H9 (cell line): ENCODE measurements around the gene PLS3. TPM values are rescaled to one million over a fixed set of nuclear protein-coding genes. Genes with fewer than 3 reads are reported as not detected.

Experiments
- DNase-seq: peaks from one replicate; pipeline ENCODE4 v3.0.0-alpha.2; 2017
- H2AFZ ChIP-seq: one replicate; pipeline ENCODE4 v1.6.1; 2013; ENCODE audit warnings: mild to moderate bottlenecking, low read length, control low read depth, moderate library complexity
- H2AK5ac ChIP-seq: 2 replicates; pipeline ENCODE4 v1.6.1; 2013; ENCODE audit warnings: low read length, control low read depth, mixed read lengths; ENCODE audit not compliant: insufficient read length
- H2BK120ac ChIP-seq: one replicate; pipeline ENCODE4 v1.6.1; 2013; ENCODE audit warnings: low read depth, mild to moderate bottlenecking, low read length, control low read depth, inconsistent platforms; ENCODE audit not compliant: poor library complexity, severe bottlenecking
- H2BK12ac ChIP-seq: 2 replicates; pipeline ENCODE4 v1.6.1; 2013; ENCODE audit warnings: low read length, control low read depth, mixed read lengths, low read depth; ENCODE audit not compliant: insufficient read length
- H2BK15ac ChIP-seq: 2 replicates; pipeline ENCODE4 v1.6.1; 2013; ENCODE audit warnings: low read depth, low read length, control low read depth
- H2BK20ac ChIP-seq: one replicate; pipeline ENCODE4 v1.6.1; 2013; ENCODE audit warnings: low read depth, mild to moderate bottlenecking, low read length, control low read depth, inconsistent platforms; ENCODE audit not compliant: poor library complexity, severe bottlenecking
- H2BK5ac ChIP-seq: 2 replicates; pipeline ENCODE4 v1.6.1; 2013; ENCODE audit warnings: low read length, control low read depth, mixed read lengths; ENCODE audit not compliant: insufficient read length
- H3K14ac ChIP-seq: 2 replicates; pipeline ENCODE4 v1.6.1; 2013; ENCODE audit warnings: low read length, control low read depth; ENCODE audit not compliant: insufficient read depth
- H3K18ac ChIP-seq: 2 replicates; pipeline ENCODE4 v1.6.1; 2013; ENCODE audit warnings: low read depth, mild to moderate bottlenecking, mixed read lengths, low read length, control low read depth; ENCODE audit not compliant: insufficient read length
- H3K23ac ChIP-seq: 2 replicates; pipeline ENCODE4 v1.6.1; 2013; ENCODE audit warnings: low read length, control low read depth, mixed read lengths, low read depth; ENCODE audit not compliant: insufficient read length
- H3K23me2 ChIP-seq: 2 replicates; pipeline ENCODE4 v1.6.1; 2013; ENCODE audit warnings: low read depth, mild to moderate bottlenecking, mixed read lengths, low read length, control low read depth; ENCODE audit not compliant: insufficient read length, poor library complexity, severe bottlenecking
- H3K27ac ChIP-seq: 2 replicates; pipeline ENCODE4 v1.5.1; 2013; ENCODE audit warnings: low read length, control low read depth, mixed read lengths, low read depth; ENCODE audit not compliant: insufficient read length
- H3K27me3 ChIP-seq: 2 replicates; pipeline ENCODE4 v1.6.1; 2013; ENCODE audit warnings: low read length, control low read depth, inconsistent platforms; ENCODE audit not compliant: insufficient read depth
- H3K4ac ChIP-seq: 2 replicates; pipeline ENCODE4 v1.6.1; 2013; ENCODE audit warnings: low read depth, mild to moderate bottlenecking, control low read depth, inconsistent platforms, low read length, moderate library complexity
- H3K4me1 ChIP-seq: 2 replicates; pipeline ENCODE4 v1.6.1; 2013; ENCODE audit warnings: low read length, control low read depth, inconsistent platforms; ENCODE audit not compliant: insufficient read depth
- H3K4me2 ChIP-seq: 2 replicates; pipeline ENCODE4 v1.6.1; 2013; ENCODE audit warnings: low read length, control low read depth, mixed read lengths; ENCODE audit not compliant: insufficient read length, insufficient read depth
- H3K56ac ChIP-seq: 2 replicates; pipeline ENCODE4 v1.6.1; 2013; ENCODE audit warnings: low read depth, mild to moderate bottlenecking, mixed read lengths, low read length, control low read depth; ENCODE audit not compliant: insufficient read length
- H3K79me1 ChIP-seq: 2 replicates; pipeline ENCODE4 v1.6.1; 2013; ENCODE audit warnings: low read depth, mild to moderate bottlenecking, moderate library complexity, low read length, control low read depth, inconsistent platforms; ENCODE audit not compliant: insufficient read depth, poor library complexity, severe bottlenecking
- H3K79me2 ChIP-seq: 2 replicates; pipeline ENCODE4 v1.6.1; 2013; ENCODE audit warnings: low read length, control low read depth, inconsistent platforms; ENCODE audit not compliant: insufficient read depth
- H3K9ac ChIP-seq: 2 replicates; pipeline ENCODE4 v1.6.1; 2013; ENCODE audit warnings: low read length, control low read depth, mixed read lengths; ENCODE audit not compliant: insufficient read length; ENCODE audit errors: extremely low read depth
- H3K9me3 ChIP-seq: one replicate; pipeline ENCODE4 v1.6.1; 2013; ENCODE audit warnings: low read depth, low read length, inconsistent platforms; ENCODE audit not compliant: control insufficient read depth
- H3T11ph ChIP-seq: one replicate; pipeline ENCODE4 v1.6.1; 2013; ENCODE audit warnings: mild to moderate bottlenecking, low read length, control low read depth, inconsistent platforms
- H4K20me1 ChIP-seq: one replicate; pipeline ENCODE4 v1.6.1; 2013; ENCODE audit not compliant: control insufficient read depth, insufficient read length, insufficient read depth
- H4K5ac ChIP-seq: 2 replicates; pipeline ENCODE4 v1.6.1; 2013; ENCODE audit warnings: low read depth, mild to moderate bottlenecking, mixed read lengths, low read length, control low read depth; ENCODE audit not compliant: insufficient read length
- H4K8ac ChIP-seq: replicated peaks from 2 replicates; pipeline ENCODE4 v1.6.1; 2013; ENCODE audit warnings: low read length, control low read depth, mixed read lengths, low read depth; ENCODE audit not compliant: insufficient read length
- H4K91ac ChIP-seq: 2 replicates; pipeline ENCODE4 v1.6.1; 2013; ENCODE audit warnings: low read depth, mild to moderate bottlenecking, moderate library complexity, mixed read lengths, low read length, control low read depth; ENCODE audit not compliant: insufficient read length
- H3K27ac Mint-ChIP-seq, 3 experiments: 2 replicates in 2 of 3; 3 replicates in 1 of 3; pipeline ENCODE4 v1.8.0; 2020 to 2021; ENCODE audit warnings: mixed read lengths in 3 of 3, mild to moderate bottlenecking in 1 of 3, moderate library complexity in 1 of 3
- H3K27me3 Mint-ChIP-seq: 2 replicates; pipeline ENCODE4 v1.8.0; 2021; ENCODE audit warnings: low read depth, mild to moderate bottlenecking, moderate library complexity, mixed read lengths
- H3K36me3 Mint-ChIP-seq, 3 experiments: 2 replicates in 2 of 3; 3 replicates in 1 of 3; pipeline ENCODE4 v1.8.0; 2020 to 2021; ENCODE audit warnings: low read depth in 3 of 3, mixed read lengths in 3 of 3; ENCODE audit not compliant: insufficient read depth in 1 of 3
- H3K4me1 Mint-ChIP-seq, 2 experiments: 2 replicates each; pipeline ENCODE4 v1.8.0; 2020; ENCODE audit warnings: mixed read lengths in 2 of 2
- H3K4me3 Mint-ChIP-seq, 2 experiments: 2 replicates in 1 of 2; 3 replicates in 1 of 2; pipeline ENCODE4 v1.8.0; 2020 to 2021; ENCODE audit warnings: mild to moderate bottlenecking in 2 of 2, mixed read lengths in 2 of 2, moderate library complexity in 1 of 2
- H3K9me3 Mint-ChIP-seq, 2 experiments: 2 replicates in 1 of 2; 3 replicates in 1 of 2; pipeline ENCODE4 v1.8.0; 2020; ENCODE audit warnings: mild to moderate bottlenecking in 2 of 2, mixed read lengths in 2 of 2, moderate library complexity in 1 of 2
- total RNA-seq: library from RNA; stranded (reverse); gene quantifications from 2 replicates; pipeline ENCODE4 v1.2.1, GENCODE V29; 2021
- TF ChIP-seq, protein P1 (sequence below): fragments of 200-600 bp; sonication (generic); conservative IDR thresholded peaks from 3 replicates; pipeline ENCODE4 v1.8.0; 2021; ENCODE audit warnings: antibody characterized with exemption, mild to moderate bottlenecking

PLS3 gene
- total RNA-seq, 1 experiment from 2014 or later, result 315 TPM

DNA sequence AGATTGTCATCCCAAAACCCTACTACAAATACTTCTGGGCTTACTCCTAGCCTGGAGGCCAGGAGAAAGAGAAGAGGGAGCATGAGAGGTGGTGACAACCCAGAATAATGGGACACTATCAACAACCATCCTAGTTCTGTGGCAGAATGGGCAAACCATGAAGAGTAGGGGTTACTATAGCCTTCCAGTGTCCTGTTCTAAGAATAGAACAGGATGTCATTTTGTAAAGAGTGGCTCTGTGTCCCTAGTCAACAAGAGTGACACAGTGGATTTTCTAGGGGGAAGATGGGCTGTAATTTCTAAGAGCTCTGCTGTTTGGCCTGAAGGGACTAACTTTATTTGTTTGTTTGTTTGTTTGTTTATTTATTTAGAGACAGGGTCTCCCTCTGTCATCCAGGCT is 136.0 kb downstream of the PLS3 start:
- H3K56ac ChIP-seq, result no peak overlapping the region
- TF ChIP-seq, protein P1, sequence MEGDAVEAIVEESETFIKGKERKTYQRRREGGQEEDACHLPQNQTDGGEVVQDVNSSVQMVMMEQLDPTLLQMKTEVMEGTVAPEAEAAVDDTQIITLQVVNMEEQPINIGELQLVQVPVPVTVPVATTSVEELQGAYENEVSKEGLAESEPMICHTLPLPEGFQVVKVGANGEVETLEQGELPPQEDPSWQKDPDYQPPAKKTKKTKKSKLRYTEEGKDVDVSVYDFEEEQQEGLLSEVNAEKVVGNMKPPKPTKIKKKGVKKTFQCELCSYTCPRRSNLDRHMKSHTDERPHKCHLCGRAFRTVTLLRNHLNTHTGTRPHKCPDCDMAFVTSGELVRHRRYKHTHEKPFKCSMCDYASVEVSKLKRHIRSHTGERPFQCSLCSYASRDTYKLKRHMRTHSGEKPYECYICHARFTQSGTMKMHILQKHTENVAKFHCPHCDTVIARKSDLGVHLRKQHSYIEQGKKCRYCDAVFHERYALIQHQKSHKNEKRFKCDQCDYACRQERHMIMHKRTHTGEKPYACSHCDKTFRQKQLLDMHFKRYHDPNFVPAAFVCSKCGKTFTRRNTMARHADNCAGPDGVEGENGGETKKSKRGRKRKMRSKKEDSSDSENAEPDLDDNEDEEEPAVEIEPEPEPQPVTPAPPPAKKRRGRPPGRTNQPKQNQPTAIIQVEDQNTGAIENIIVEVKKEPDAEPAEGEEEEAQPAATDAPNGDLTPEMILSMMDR, result no peak
- no peaks in the 10 kb centered on the region for H3K79me1 ChIP-seq
- no peak overlapping the region for H2BK20ac ChIP-seq
- no peak overlapping the region for H3K4ac ChIP-seq
- H3K9me3 ChIP-seq, result no peaks in the 10 kb centered on the region
- no peak overlapping the region for H3K23ac ChIP-seq
- H2BK12ac ChIP-seq, result no peak overlapping the region
- no peaks in the 10 kb centered on the region for H4K20me1 ChIP-seq
- H2AFZ ChIP-seq, result no peak overlapping the region
- no peak overlapping the region for H3T11ph ChIP-seq
- H2AK5ac ChIP-seq, result no peak overlapping the region
- H4K8ac ChIP-seq, result no peak overlapping the region
- no peak overlapping the region for H3K4me2 ChIP-seq
- H3K4me3 Mint-ChIP-seq, result no peak overlapping the region
- H2BK15ac ChIP-seq, result no peak overlapping the region
- no peak overlapping the region for H2BK120ac ChIP-seq
- no peak overlapping the region for H3K18ac ChIP-seq
- no peak overlapping the region for H4K5ac ChIP-seq
- no peaks in the 10 kb centered on the region for H3K79me2 ChIP-seq
- no peak for DNase-seq
- H3K27ac Mint-ChIP-seq, result peak overlapping the region; percentile 85 to 100 (median 99); a peak in 6 of 7 replicates
- H3K9ac ChIP-seq, result no peak overlapping the region
- peaks cover 43 to 46% of the 10 kb centered on the region in 2 experiments for H3K4me1 Mint-ChIP-seq
- no peaks in the 10 kb centered on the region; a peak in 1 of 5 replicates for H3K9me3 Mint-ChIP-seq
- H3K27me3 ChIP-seq, result no peaks in the 10 kb centered on the region
- no peak overlapping the region for H2BK5ac ChIP-seq
- no peaks in the 10 kb centered on the region for H3K23me2 ChIP-seq
- 0 out of 2 replicates have a peak, but pooled peaks cover 1% of the 10 kb centered on the region for H3K27me3 Mint-ChIP-seq
- H4K91ac ChIP-seq, result no peak overlapping the region
- no peak overlapping the region for H3K14ac ChIP-seq
- H3K36me3 Mint-ChIP-seq, result no peaks in the 10 kb centered on the region
- H3K27ac ChIP-seq, result no peak overlapping the region
- peaks cover 18% of the 10 kb centered on the region for H3K4me1 ChIP-seq
